ENCODE measurements around the gene PDE4D. TPM values are rescaled to one million over a fixed set of nuclear protein-coding genes. Genes with fewer than 3 reads are reported as not detected.

Gene PDE4D
- total RNA-seq, 1 experiment from 2014 or later: 11.6 TPM

GRCh38 chr5:59684388-59685190, 208.9 kb downstream of the PDE4D start:
- CTCF ChIA-PET: no interaction called here
- Mint-ChIP-seq H3K27ac (ENCODE audit: unreplicated experiment) (no peak overlapping the region), H3K4me3 (ENCODE audit: low read depth, unreplicated experiment) (no peak overlapping the region)

GRCh38 chr5:59683311-59683710, 210.2 kb downstream of the PDE4D start:
- no TSS peak for BruUV-seq (replicated peaks)
- no peaks in the 10 kb centered on the region for H3K27me3 Mint-ChIP-seq (ENCODE audit: unreplicated experiment)
- H3K27ac Mint-ChIP-seq (ENCODE audit: unreplicated experiment): no peak overlapping the region
- H3K36me3 Mint-ChIP-seq (ENCODE audit: insufficient read depth, unreplicated experiment): no peaks in the 10 kb centered on the region
- DNase-seq: no peak
- no peaks in the 10 kb centered on the region for H3K4me1 Mint-ChIP-seq (ENCODE audit: low read depth, unreplicated experiment)
- H3K9me3 Mint-ChIP-seq (ENCODE audit: low read depth, unreplicated experiment): no peaks in the 10 kb centered on the region
- CTCF ChIA-PET: no interaction called here
- H3K4me3 Mint-ChIP-seq (ENCODE audit: low read depth, unreplicated experiment): no peak overlapping the region
- intact Hi-C loops (cut with micrococcal nuclease; ENCODE audit: unreplicated experiment): no loop called here
- TF ChIP-seq CTCF (IDR thresholded peaks at IDR 0.05; ENCODE audit: unreplicated experiment): no peak

More at GRCh38 chr5:59684388-59685190, 208.9 kb downstream of the PDE4D start:
- Mint-ChIP-seq H3K9me3 (ENCODE audit: low read depth, unreplicated experiment) (no peaks in the 10 kb centered on the region), H3K36me3 (ENCODE audit: insufficient read depth, unreplicated experiment) (no peaks in the 10 kb centered on the region), H3K27me3 (ENCODE audit: unreplicated experiment) (no peaks in the 10 kb centered on the region), H3K4me1 (ENCODE audit: low read depth, unreplicated experiment) (no peaks in the 10 kb centered on the region)
- intact Hi-C loops (cut with micrococcal nuclease; ENCODE audit: unreplicated experiment): no loop called here
- DNase-seq: no peak
- BruUV-seq (replicated peaks): no TSS peak
- TF ChIP-seq CTCF (IDR thresholded peaks at IDR 0.05; ENCODE audit: unreplicated experiment): no peak

GRCh38 chr5:59682542-59682941, 211.0 kb downstream of the PDE4D start:
- Mint-ChIP-seq H3K9me3 (ENCODE audit: low read depth, unreplicated experiment) (no peaks in the 10 kb centered on the region), H3K4me1 (ENCODE audit: low read depth, unreplicated experiment) (no peaks in the 10 kb centered on the region), H3K4me3 (ENCODE audit: low read depth, unreplicated experiment) (no peak overlapping the region), H3K27ac (ENCODE audit: unreplicated experiment) (no peak overlapping the region), H3K36me3 (ENCODE audit: insufficient read depth, unreplicated experiment) (no peaks in the 10 kb centered on the region), H3K27me3 (ENCODE audit: unreplicated experiment) (no peaks in the 10 kb centered on the region)
- intact Hi-C loops (cut with micrococcal nuclease; ENCODE audit: unreplicated experiment): no loop called here
- CTCF ChIA-PET: no interaction called here
- no peak for TF ChIP-seq CTCF (IDR thresholded peaks at IDR 0.05; ENCODE audit: unreplicated experiment)
- BruUV-seq (replicated peaks): no TSS peak
- DNase-seq: no peak

- no peak for TF ChIP-seq CTCF (IDR thresholded peaks at IDR 0.05; ENCODE audit: unreplicated experiment)
- Mint-ChIP-seq H3K36me3 (ENCODE audit: insufficient read depth, unreplicated experiment) (no peaks in the 10 kb centered on the region), H3K4me3 (ENCODE audit: low read depth, unreplicated experiment) (no peak overlapping the region), H3K27ac (ENCODE audit: unreplicated experiment) (no peak overlapping the region), H3K27me3 (ENCODE audit: unreplicated experiment) (no peaks in the 10 kb centered on the region), H3K4me1 (ENCODE audit: low read depth, unreplicated experiment) (no peaks in the 10 kb centered on the region), H3K9me3 (ENCODE audit: low read depth, unreplicated experiment) (no peaks in the 10 kb centered on the region)
- no TSS peak for BruUV-seq (replicated peaks)
- no peak for DNase-seq
- CTCF ChIA-PET: no interaction called here
- intact Hi-C loops (cut with micrococcal nuclease; ENCODE audit: unreplicated experiment): no loop called here
These were observed 214.6 kb downstream of the PDE4D start for GRCh38 chr5:59678943-59679342.

Measured in Calu3 (cell line).